WI38 (cell line): ENCODE measurements around the gene ADRA2C.

Experiments
- H3K4me3 ChIP-seq: 2 replicates; pipeline ENCODE4 v1.5.1; 2011; ENCODE audit warnings: low read depth, mild to moderate bottlenecking, control low read depth, low read length
- TF ChIP-seq, protein P1 (sequence below): IDR thresholded peaks from 2 replicates; pipeline ENCODE4 v1.5.1; 2012; ENCODE audit warnings: low read depth, mild to moderate bottlenecking, control low read depth, low read length

The ADRA2C gene

DNA sequence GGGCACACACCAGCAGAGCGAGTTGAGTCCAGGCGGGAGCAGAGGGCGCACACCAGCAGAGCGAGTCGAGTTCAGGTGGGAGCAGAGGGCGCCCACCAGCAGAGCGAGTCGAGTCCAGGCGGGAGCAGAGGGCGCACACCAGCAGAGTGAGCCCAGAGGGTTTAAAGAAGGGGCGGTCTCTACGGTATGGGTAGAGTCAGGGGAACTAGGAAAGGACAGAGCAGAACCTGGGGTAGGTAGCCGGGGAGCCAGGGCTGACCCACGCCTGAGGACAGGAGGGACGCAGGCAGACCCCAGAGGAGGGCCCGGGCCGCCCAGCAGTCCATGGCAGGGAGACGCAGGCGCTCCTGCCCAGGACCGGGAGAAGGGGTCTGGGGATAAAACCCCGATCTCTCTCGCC is 22.0 kb upstream of the ADRA2C start:
- TF ChIP-seq, protein P1, sequence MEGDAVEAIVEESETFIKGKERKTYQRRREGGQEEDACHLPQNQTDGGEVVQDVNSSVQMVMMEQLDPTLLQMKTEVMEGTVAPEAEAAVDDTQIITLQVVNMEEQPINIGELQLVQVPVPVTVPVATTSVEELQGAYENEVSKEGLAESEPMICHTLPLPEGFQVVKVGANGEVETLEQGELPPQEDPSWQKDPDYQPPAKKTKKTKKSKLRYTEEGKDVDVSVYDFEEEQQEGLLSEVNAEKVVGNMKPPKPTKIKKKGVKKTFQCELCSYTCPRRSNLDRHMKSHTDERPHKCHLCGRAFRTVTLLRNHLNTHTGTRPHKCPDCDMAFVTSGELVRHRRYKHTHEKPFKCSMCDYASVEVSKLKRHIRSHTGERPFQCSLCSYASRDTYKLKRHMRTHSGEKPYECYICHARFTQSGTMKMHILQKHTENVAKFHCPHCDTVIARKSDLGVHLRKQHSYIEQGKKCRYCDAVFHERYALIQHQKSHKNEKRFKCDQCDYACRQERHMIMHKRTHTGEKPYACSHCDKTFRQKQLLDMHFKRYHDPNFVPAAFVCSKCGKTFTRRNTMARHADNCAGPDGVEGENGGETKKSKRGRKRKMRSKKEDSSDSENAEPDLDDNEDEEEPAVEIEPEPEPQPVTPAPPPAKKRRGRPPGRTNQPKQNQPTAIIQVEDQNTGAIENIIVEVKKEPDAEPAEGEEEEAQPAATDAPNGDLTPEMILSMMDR, result no peak
- no peak overlapping the region for H3K4me3 ChIP-seq

DNA sequence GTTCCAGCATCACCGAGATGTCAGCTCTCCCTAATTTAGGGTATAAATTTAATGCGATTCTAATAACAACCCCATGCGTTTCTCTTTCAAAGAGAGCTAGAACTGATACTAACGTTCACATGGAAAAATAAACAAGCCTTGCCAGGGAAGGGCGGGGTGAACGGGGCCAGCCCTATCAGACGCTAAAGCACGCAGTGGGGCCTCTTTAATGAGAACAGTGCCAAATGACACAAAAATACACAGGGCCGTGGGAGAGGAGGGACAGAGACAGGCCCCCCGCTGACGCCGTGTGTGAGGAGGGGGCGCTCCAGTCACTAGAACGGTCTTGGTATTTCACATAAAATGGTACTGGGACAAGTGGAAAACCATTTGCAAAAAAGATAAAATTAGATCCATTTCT is 21.3 kb upstream of the ADRA2C start:
- H3K4me3 ChIP-seq, result no peak overlapping the region
- TF ChIP-seq, protein P1, result no peak

DNA sequence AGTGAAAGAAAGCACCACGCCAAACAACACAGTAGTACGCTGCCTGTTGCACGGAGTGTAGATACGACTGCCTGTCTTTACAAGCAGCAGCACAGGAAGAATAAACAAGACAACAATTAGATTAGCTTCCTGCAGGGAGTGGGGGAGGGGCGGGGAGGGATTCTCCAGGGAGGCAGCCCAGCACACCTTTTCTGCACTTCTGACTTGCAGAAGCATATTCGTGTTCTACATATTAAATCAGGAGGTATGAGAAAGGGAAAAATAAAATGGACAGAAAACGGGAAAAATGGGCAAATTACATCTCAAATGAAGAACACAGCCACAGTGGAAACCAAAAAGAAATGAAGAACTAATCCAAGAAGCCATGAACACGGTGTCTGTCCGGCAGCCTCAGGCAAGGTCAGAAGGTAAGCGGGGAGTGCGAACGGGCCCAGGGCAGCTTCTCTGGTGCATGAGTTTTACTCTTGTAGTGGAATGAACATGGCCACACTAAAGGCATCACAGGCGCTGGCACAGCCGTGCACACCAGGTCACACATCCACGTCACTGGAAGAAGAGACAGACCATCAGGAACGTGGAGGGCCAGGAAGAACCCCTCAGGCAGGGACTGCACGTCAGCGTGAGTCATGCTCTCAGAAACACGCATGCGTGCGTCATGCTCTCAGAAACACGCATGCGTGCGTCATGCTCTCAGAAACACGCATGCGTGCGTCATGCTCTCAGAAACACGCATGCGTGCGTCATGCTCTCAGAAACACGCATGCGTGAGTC is 20.1 kb upstream of the ADRA2C start:
- TF ChIP-seq, protein P1, result no peak
- no peak overlapping the region for H3K4me3 ChIP-seq

DNA sequence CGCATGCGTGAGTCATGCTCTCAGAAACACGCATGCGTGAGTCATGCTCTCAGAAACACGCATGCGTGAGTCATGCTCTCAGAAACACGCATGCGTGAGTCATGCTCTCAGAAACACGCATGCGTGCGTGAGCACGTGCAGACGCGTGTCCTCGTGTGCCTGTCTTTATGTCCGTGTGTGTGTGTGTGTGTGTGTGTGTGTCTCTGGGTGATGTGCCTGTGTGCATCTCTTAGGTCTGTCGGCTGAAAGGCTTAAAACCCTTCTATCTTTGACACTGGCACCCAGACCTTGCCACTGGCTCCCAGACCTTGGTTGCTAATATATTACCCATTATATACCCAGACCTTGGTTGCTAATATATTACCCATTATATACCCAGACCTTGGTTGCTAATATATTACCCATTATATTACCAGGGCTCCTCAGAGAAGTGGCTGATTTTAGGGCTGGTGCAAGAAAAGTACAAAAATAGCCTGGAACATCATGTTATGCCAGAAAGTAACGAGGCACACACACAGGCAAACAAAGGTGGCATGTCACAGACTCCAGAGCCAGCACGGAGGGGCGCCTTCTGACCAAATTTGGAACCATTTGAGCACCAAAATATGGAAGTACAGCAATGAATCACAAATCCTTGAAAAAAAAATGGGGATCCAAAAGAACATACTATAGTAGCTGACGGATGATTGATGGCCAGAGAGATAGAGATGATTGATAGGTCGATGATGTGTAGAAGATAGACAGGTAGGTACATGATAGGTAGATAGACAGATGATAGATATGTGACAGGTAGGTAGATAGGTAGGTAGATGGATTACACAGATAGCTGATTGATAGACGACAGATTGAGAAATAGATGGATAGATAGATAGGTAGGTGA is 19.2 kb upstream of the ADRA2C start:
- no peak overlapping the region for H3K4me3 ChIP-seq
- TF ChIP-seq, protein P1, result no peak

DNA sequence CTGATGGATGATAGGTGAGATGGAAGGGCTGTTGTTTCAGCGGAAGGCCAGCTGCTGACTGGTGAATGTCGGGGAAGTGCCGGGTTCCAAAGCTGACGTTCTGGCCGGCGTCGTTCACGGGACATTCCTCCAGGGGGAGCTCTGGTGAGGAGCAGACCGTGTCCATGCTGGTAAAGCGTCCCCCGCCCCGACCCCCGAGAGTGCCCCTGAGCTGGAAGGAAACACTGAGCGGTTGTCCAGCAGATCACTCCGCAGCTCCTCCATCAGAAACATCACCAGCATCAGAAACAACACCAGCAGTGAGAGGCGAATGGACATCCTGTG is 18.6 kb upstream of the ADRA2C start:
- H3K4me3 ChIP-seq, result no peak overlapping the region
- TF ChIP-seq, protein P1, result no peak

DNA sequence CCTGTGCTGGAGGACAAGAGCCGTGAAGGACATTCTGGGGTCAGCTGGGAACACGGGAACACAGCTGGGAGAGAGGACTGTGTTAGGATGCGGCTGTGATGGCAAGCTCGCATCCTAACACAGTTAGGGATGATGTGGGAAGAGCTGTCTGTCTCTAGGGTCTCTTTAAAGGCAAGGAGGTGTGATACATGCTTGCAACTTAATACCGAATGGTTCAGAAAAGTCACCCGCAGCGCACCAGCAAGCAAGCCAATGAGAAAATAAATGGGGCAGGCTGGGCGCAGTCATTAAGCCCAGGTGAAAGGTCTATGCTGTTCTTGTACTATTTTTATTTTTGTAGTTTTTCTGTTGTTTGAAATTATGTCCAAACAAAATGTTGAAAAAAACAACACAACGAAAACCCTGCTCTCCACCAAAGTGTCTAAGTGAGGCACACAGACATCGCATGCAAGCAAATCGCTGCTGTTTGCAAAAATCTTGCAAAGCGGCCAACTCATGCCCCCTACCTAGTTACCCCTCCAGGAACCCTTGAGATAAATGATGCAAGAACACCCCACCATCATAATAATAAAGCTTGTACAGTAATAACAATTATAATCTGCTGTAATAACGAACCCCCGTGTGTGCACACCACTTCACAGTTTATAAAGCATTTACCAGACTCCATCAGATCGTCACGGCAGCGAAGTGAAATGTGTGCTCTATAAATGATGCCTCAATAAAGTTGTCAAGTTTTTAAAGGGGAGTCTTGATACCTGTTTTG is 17.9 kb upstream of the ADRA2C start:
- no peak overlapping the region for H3K4me3 ChIP-seq
- TF ChIP-seq, protein P1, result no peak
